Measurements from ENCODE around the gene CYP2A7.
"Not testable (repeated sequence)": the region's sequence is repeated elsewhere in the genome, so short reads cannot be mapped to it uniquely, and the experiment has no call there.

The CYP2A7 gene

DNA sequence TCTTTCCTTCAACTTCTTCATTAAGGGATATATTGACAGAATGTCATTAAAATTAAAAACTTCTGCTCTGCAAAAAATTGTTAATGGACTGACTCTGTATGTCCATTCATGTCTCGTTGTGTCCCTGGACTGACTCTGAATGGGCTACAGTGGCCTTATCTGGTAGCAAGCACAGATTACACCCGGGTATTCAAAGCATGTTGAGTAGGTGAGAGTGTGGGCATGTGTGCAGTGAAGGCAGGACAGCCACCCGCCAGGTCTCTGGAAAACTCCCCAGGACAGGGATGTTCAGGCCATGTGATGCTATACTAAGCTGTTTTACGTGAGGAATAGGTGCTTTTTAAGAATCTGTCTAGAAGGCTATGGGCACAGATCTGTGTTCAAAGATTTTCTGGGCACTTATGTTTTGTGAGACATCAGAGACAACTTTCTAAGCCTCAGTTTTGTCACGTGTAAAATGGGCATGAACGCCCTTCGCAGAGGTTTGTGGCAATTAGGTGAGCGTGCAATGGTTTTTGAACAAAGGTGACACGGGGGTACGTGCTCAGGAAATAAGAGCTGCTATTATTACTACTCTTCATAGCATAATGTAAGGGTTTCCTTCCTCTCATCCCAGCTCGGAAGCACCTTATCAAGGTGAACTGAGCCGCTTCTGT, 38.9 kb downstream of the CYP2A7 start:
- not testable (repeated sequence) for H3K9me3 ChIP-seq (ENCODE audit: insufficient read depth, low read length); H3K27ac ChIP-seq (ENCODE audit: low read depth, low read length); H3K79me2 ChIP-seq (ENCODE audit: insufficient read depth, low read length); H4K20me1 ChIP-seq (ENCODE audit: low read depth, low read length); H3K4me2 ChIP-seq (ENCODE audit: low read depth, low read length, poor library complexity, severe bottlenecking); H3K9me2 ChIP-seq (replicated peaks; ENCODE audit: insufficient read depth, low read length); H3K9ac ChIP-seq (ENCODE audit: low read length); H3F3A ChIP-seq (ENCODE audit: insufficient read depth); H2AFZ ChIP-seq (ENCODE audit: low read depth, low read length, severe bottlenecking); H3K4me3 ChIP-seq (ENCODE audit: insufficient read depth, low read length, poor library complexity, severe bottlenecking); H3K36me3 ChIP-seq (ENCODE audit: low read length); H3K27me3 ChIP-seq (ENCODE audit: low read length)

DNA sequence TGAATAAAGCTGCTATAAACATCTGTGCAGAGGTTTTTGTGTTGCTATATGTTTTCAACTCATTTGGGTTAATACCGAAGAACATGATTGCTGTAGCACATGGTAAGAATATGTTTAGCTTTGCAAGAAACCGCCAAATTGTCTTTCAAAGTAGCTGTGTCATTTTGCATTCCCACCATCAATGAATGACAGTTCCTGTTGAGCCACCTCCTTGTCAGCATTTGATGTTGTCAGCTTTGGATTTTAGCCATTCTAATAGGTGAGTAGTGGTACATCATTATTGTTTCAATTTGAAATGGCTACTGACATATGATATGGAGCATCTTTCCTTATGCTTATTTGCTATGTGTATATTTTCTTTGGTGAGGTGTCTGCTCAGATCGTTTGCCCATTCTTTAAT, 40.0 kb downstream of the CYP2A7 start:
- H3K4me2 ChIP-seq (ENCODE audit: low read depth, low read length, poor library complexity, severe bottlenecking); H3K27me3 ChIP-seq (ENCODE audit: low read length); H3K9me3 ChIP-seq (ENCODE audit: insufficient read depth, low read length); H3K36me3 ChIP-seq (ENCODE audit: low read length); H4K20me1 ChIP-seq (ENCODE audit: low read depth, low read length); H3K4me3 ChIP-seq (ENCODE audit: insufficient read depth, low read length, poor library complexity, severe bottlenecking); H3K9me2 ChIP-seq (replicated peaks; ENCODE audit: insufficient read depth, low read length); H3K27ac ChIP-seq (ENCODE audit: low read depth, low read length); H3K79me2 ChIP-seq (ENCODE audit: insufficient read depth, low read length); H3K9ac ChIP-seq (ENCODE audit: low read length); H2AFZ ChIP-seq (ENCODE audit: low read depth, low read length, severe bottlenecking); H3F3A ChIP-seq (ENCODE audit: insufficient read depth): not testable (repeated sequence)

GRCh38 chr19:40838477-40838876, 43.6 kb downstream of the CYP2A7 start:
- H3K4me3 ChIP-seq (ENCODE audit: insufficient read depth, low read length, poor library complexity, severe bottlenecking); H3K79me2 ChIP-seq (ENCODE audit: insufficient read depth, low read length); H4K20me1 ChIP-seq (ENCODE audit: low read depth, low read length); H3K27ac ChIP-seq (ENCODE audit: low read depth, low read length); H3F3A ChIP-seq (ENCODE audit: insufficient read depth); H3K27me3 ChIP-seq (ENCODE audit: low read length); H3K9me3 ChIP-seq (ENCODE audit: insufficient read depth, low read length); H3K4me2 ChIP-seq (ENCODE audit: low read depth, low read length, poor library complexity, severe bottlenecking); H3K9ac ChIP-seq (ENCODE audit: low read length); H3K9me2 ChIP-seq (replicated peaks; ENCODE audit: insufficient read depth, low read length); H2AFZ ChIP-seq (ENCODE audit: low read depth, low read length, severe bottlenecking); H3K36me3 ChIP-seq (ENCODE audit: low read length): not testable (repeated sequence)

DNA sequence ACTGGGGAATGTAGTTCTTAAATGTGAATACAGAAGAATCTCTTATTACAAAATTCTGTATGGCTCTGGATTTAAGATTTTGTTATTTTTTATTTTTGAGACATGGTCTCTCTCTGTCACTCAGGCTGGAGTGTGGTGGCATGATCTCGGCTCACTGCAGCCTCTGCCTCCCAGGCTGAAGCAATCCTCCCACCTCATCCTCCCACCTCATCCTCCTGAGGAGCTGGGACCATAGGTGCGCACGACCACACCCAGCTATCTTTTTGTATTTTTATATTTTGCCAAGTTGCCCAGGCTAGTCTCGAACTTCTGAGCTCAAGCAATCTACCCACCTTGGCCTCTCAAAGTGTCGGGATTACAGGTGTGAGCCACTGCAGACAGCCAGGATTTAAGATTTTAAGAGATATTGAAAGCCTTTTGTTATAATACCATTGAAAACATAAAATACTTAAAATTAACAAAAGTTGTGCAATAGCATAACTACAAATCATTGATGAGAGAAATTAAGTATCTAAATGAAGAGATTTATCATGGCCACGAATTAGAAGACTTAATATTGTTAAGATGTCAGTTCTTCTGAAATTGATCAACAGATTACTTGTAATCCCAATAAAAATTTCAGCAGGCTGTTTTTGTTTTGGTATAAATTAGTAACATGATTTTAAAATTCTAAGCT, 45.1 kb downstream of the CYP2A7 start:
- Histone ChIP-seq H2AFZ (ENCODE audit: low read depth, low read length, severe bottlenecking) (no peak overlapping the region), H3K27me3 (ENCODE audit: low read length) (no peaks in the 10 kb centered on the region), H3K9ac (ENCODE audit: low read length) (no peak overlapping the region), H3F3A (ENCODE audit: insufficient read depth) (no peaks in the 10 kb centered on the region), H3K4me3 (ENCODE audit: insufficient read depth, low read length, poor library complexity, severe bottlenecking) (no peak overlapping the region), H4K20me1 (ENCODE audit: low read depth, low read length) (no peaks in the 10 kb centered on the region), H3K9me3 (ENCODE audit: insufficient read depth, low read length) (no peaks in the 10 kb centered on the region), H3K4me2 (ENCODE audit: low read depth, low read length, poor library complexity, severe bottlenecking) (no peak overlapping the region), H3K9me2 (replicated peaks; ENCODE audit: insufficient read depth, low read length) (no peaks in the 10 kb centered on the region), H3K79me2 (ENCODE audit: insufficient read depth, low read length) (no peaks in the 10 kb centered on the region), H3K27ac (ENCODE audit: low read depth, low read length) (no peak overlapping the region), H3K36me3 (ENCODE audit: low read length) (no peaks in the 10 kb centered on the region)
- TF ChIP-seq, protein P1, sequence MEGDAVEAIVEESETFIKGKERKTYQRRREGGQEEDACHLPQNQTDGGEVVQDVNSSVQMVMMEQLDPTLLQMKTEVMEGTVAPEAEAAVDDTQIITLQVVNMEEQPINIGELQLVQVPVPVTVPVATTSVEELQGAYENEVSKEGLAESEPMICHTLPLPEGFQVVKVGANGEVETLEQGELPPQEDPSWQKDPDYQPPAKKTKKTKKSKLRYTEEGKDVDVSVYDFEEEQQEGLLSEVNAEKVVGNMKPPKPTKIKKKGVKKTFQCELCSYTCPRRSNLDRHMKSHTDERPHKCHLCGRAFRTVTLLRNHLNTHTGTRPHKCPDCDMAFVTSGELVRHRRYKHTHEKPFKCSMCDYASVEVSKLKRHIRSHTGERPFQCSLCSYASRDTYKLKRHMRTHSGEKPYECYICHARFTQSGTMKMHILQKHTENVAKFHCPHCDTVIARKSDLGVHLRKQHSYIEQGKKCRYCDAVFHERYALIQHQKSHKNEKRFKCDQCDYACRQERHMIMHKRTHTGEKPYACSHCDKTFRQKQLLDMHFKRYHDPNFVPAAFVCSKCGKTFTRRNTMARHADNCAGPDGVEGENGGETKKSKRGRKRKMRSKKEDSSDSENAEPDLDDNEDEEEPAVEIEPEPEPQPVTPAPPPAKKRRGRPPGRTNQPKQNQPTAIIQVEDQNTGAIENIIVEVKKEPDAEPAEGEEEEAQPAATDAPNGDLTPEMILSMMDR (IDR thresholded peaks at IDR 0.05; ENCODE audit: insufficient read depth, low read length, poor library complexity, severe bottlenecking), result no peak
- TF ChIP-seq EZH2phosphoT487 (conservative IDR thresholded peaks at IDR 0.05; ENCODE audit: low read length), result no peak

DNA sequence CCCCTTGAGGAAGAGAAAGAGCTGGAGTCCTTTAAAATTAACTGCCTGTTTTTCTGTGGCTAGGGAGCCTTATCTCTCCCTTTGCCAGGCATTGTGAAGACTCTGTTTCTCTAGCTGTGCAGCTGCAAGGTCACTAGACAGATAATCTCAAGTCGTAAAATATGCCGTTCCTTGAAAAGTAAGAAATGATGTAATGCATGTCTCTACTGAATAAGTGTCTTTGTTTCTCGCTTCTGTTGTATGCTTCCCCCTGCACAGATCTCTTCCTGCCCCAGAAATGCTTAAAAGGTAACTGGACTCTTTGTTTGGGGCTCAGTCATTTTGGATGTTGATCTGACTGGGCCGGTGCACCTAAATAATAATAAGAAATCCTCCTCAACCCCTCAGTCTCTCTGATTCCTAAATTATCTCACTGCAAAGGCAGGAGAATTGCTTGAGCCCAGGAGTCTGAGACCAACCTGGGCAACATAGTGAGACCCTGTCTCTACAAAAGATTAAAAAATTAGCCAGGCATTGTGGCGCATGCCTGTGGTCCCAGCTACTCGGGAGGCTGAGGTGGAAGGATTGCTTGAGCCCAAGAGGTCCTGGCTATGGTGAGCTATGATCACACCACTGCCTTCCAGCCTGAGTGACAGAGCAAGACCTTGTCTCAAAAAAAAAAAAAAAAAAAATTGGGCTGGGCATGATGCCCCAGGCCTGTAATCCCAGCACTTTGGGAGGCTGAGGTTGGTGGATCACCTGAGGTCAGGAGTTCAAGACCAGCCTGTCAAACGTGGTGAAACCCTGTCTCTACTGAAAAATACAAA, 48.1 kb downstream of the CYP2A7 start:
- not testable (repeated sequence) for H4K20me1 ChIP-seq (ENCODE audit: low read depth, low read length); H3K9me3 ChIP-seq (ENCODE audit: insufficient read depth, low read length); H3K4me2 ChIP-seq (ENCODE audit: low read depth, low read length, poor library complexity, severe bottlenecking); H3K4me3 ChIP-seq (ENCODE audit: insufficient read depth, low read length, poor library complexity, severe bottlenecking); H3K9ac ChIP-seq (ENCODE audit: low read length); H3K79me2 ChIP-seq (ENCODE audit: insufficient read depth, low read length); H3F3A ChIP-seq (ENCODE audit: insufficient read depth); H2AFZ ChIP-seq (ENCODE audit: low read depth, low read length, severe bottlenecking); H3K36me3 ChIP-seq (ENCODE audit: low read length); H3K27me3 ChIP-seq (ENCODE audit: low read length); H3K9me2 ChIP-seq (replicated peaks; ENCODE audit: insufficient read depth, low read length); H3K27ac ChIP-seq (ENCODE audit: low read depth, low read length)

GRCh38 chr19:40832431-40832790, 49.6 kb downstream of the CYP2A7 start:
- H3K9me3 ChIP-seq (ENCODE audit: insufficient read depth, low read length); H3K4me2 ChIP-seq (ENCODE audit: low read depth, low read length, poor library complexity, severe bottlenecking); H3K27ac ChIP-seq (ENCODE audit: low read depth, low read length): not testable (repeated sequence)

More at GRCh38 chr19:40832431-40832790, 49.6 kb downstream of the CYP2A7 start:
- not testable (repeated sequence) for H2AFZ ChIP-seq (ENCODE audit: low read depth, low read length, severe bottlenecking); H4K20me1 ChIP-seq (ENCODE audit: low read depth, low read length); H3K9me2 ChIP-seq (replicated peaks; ENCODE audit: insufficient read depth, low read length); H3K79me2 ChIP-seq (ENCODE audit: insufficient read depth, low read length); H3K9ac ChIP-seq (ENCODE audit: low read length); H3K36me3 ChIP-seq (ENCODE audit: low read length); H3F3A ChIP-seq (ENCODE audit: insufficient read depth); H3K4me3 ChIP-seq (ENCODE audit: insufficient read depth, low read length, poor library complexity, severe bottlenecking); H3K27me3 ChIP-seq (ENCODE audit: low read length)

Measured in SU-DHL-6 (cell line).